Panc1 (cell line): ENCODE data around the gene HNF1B. TPM values are rescaled to one million over a fixed set of nuclear protein-coding genes. Genes with fewer than 3 reads are reported as not detected.

Experiments
- ATAC-seq: fragments of 200-7000 bp; cut with Tn5 transposase; 2 replicates; pipeline ENCODE4 v1.9.1; 2020; ENCODE audit warnings: mild to moderate bottlenecking, moderate library complexity
- BruUV-seq: library from RNA; stranded (reverse); fragments of 400-500 nt; replicated peaks from 2 replicates; lab custom pipeline; 2021; lab: Mats Ljungman, UMichigan
- CTCF ChIA-PET: fragments of 300-600 bp; sonication (Branson Sonifier 250); formaldehyde crosslinking; loops from one replicate; lab custom pipeline; 2022; ENCODE audit warnings: antibody characterized with exemption; lab: Charles Lee
- POLR2A ChIA-PET: fragments of 300-600 bp; sonication (Branson Sonifier 250); formaldehyde crosslinking; loops from one replicate; lab custom pipeline; 2022; ENCODE audit warnings: antibody characterized with exemption; lab: Charles Lee
- DNase-seq: peaks from one replicate; pipeline ENCODE4 v3.0.0-alpha.2; 2010; ENCODE audit warnings: low read depth, low spot score
- H3K27ac ChIP-seq: 2 replicates; pipeline ENCODE4 v1.5.1; 2011; ENCODE audit warnings: mild to moderate bottlenecking, low read length, inconsistent platforms
- H3K27me3 ChIP-seq: fragments of 200-500 bp; sonication (Bioruptor generic); 2 replicates; pipeline ENCODE4 v1.6.0; 2014; ENCODE audit warnings: low read length, inconsistent platforms; ENCODE audit not compliant: control insufficient read depth, insufficient read depth
- H3K36me3 ChIP-seq: fragments of 200-500 bp; sonication (Bioruptor generic); 2 replicates; pipeline ENCODE4 v1.5.1; 2014; ENCODE audit warnings: inconsistent platforms, mild to moderate bottlenecking, low read length, moderate library complexity; ENCODE audit not compliant: control insufficient read depth, insufficient read depth
- H3K4me1 ChIP-seq: 2 replicates; pipeline ENCODE4 v1.5.1; 2011; ENCODE audit warnings: inconsistent platforms, mild to moderate bottlenecking, low read length, moderate library complexity; ENCODE audit not compliant: control insufficient read depth, insufficient read depth
- H3K4me3 ChIP-seq, 2 experiments: 2 replicates each; pipeline ENCODE4 v1.5.1; 2011 to 2012; ENCODE audit warnings: low read depth in 2 of 2, low read length in 2 of 2, mild to moderate bottlenecking in 2 of 2, inconsistent platforms in 1 of 2, moderate library complexity in 1 of 2
- H3K9me3 ChIP-seq: fragments of 200-500 bp; sonication (Bioruptor generic); 2 replicates; pipeline ENCODE4 v1.5.1; 2014; ENCODE audit warnings: low read depth, mild to moderate bottlenecking, inconsistent platforms, low read length, moderate library complexity; ENCODE audit not compliant: control insufficient read depth, insufficient read depth
- POLR2AphosphoS5 ChIP-seq: IDR thresholded peaks from 2 replicates; pipeline ENCODE4 v1.6.1; 2012; ENCODE audit warnings: mild to moderate bottlenecking, low read depth, low read length, moderate library complexity
- REST ChIP-seq, 2 experiments: IDR thresholded peaks; 2 replicates each; pipeline ENCODE4 v1.6.1; 2011 to 2012; ENCODE audit warnings: low read depth in 2 of 2, control low read depth in 1 of 2, low read length in 1 of 2, mild to moderate bottlenecking in 1 of 2, moderate library complexity in 1 of 2; ENCODE audit not compliant: insufficient read depth in 1 of 2
- SIN3A ChIP-seq: IDR thresholded peaks from 2 replicates; pipeline ENCODE4 v1.6.1; 2012; ENCODE audit warnings: low read depth, mild to moderate bottlenecking, low read length, moderate library complexity, borderline replicate concordance; ENCODE audit not compliant: insufficient read depth
- TCF7L2 ChIP-seq: IDR thresholded peaks from 2 replicates; pipeline ENCODE4 v1.6.1; 2011; ENCODE audit warnings: mild to moderate bottlenecking, low read depth, low read length, inconsistent platforms
- in situ Hi-C: cut with HindIII; loops from 2 replicates; pipeline ENCODE4 v1.10.0; 2016; ENCODE audit warnings: low sequenced_read_pairs, low pct_unique_long_range_greater_than_20kb
- intact Hi-C: fragments of 100-400 bp; cut with micrococcal nuclease; formaldehyde crosslinking; loops from one replicate; pipeline ENCODE4 v1.10.0; 2022; ENCODE audit not compliant: unreplicated experiment
- total RNA-seq: library from RNA; stranded (reverse); gene quantifications from one replicate; pipeline ENCODE4 v1.2.1, GENCODE V29; 2021; ENCODE audit not compliant: unreplicated experiment
- TF ChIP-seq, protein P1 (sequence below): fragments of 450-650 bp; IDR thresholded peaks from 2 replicates; pipeline ENCODE4 v1.5.1; 2017; ENCODE audit warnings: mild to moderate bottlenecking

Gene HNF1B
- total RNA-seq, 1 experiment from 2014 or later: not detected

DNA sequence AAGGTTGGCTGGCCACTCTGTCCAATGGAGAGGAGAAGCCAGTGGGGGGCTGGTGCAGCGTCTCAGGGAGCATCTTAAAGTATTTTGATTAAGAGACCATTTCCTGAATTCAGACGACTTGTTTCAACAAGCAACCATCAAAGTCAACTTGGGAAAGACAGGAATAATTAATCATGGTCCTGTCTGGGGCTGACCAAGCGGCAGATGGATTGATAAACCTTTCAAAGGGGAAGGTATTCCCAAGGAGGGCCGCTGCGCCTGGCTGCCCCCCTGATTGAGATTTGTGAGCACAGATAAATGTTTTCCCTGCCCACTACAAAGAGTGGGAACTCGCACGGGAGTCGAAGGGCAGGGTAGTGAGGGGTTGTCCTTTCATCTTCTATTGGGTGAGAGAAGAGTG, 47.5 kb downstream of the HNF1B start:
- BruUV-seq: no TSS peak
- in situ Hi-C loops: no loop called here
- no peak for ATAC-seq
- intact Hi-C loops: no loop called here
- Histone ChIP-seq H3K9me3 (no peaks in the 10 kb centered on the region), H3K27me3 (no peaks in the 10 kb centered on the region), H3K27ac (no peak overlapping the region), H3K4me1 (no peaks in the 10 kb centered on the region), H3K4me3 (no peak overlapping the region), H3K36me3 (no peaks in the 10 kb centered on the region)
- DNase-seq: no peak
- TF ChIP-seq REST (IDR thresholded peaks at IDR 0.05; ENCODE audit: insufficient read depth in 1 of 2, low read depth in 2 of 2, low read length in 1 of 2) (no peak), SIN3A (no peak), POLR2AphosphoS5 (no peak), TCF7L2 (no peak)
- TF ChIP-seq, protein P1, sequence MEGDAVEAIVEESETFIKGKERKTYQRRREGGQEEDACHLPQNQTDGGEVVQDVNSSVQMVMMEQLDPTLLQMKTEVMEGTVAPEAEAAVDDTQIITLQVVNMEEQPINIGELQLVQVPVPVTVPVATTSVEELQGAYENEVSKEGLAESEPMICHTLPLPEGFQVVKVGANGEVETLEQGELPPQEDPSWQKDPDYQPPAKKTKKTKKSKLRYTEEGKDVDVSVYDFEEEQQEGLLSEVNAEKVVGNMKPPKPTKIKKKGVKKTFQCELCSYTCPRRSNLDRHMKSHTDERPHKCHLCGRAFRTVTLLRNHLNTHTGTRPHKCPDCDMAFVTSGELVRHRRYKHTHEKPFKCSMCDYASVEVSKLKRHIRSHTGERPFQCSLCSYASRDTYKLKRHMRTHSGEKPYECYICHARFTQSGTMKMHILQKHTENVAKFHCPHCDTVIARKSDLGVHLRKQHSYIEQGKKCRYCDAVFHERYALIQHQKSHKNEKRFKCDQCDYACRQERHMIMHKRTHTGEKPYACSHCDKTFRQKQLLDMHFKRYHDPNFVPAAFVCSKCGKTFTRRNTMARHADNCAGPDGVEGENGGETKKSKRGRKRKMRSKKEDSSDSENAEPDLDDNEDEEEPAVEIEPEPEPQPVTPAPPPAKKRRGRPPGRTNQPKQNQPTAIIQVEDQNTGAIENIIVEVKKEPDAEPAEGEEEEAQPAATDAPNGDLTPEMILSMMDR: no peak
- ChIA-PET CTCF (no interaction called here), POLR2A (no interaction called here)

DNA sequence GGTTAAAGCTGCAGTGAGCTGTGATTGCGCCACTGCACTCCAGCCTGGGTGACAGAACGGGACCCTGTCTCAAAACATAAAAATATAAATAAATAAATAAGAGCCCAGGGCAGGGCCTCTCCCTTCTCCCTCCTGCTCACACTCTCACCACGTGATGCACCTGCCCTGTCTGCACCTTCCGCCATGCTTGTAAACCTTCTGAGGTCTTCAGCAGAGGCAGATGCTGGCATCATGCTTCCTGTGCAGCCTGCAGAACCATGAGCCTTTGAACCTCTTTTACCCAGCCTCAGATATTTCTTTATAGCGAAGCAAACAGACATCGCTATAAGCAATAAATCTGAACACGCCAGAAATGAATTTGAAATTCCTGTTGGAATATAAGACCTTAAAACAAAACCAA, 48.5 kb downstream of the HNF1B start:
- CTCF ChIA-PET: no interaction called here
- Histone ChIP-seq H3K27me3 (no peaks in the 10 kb centered on the region), H3K4me1 (no peaks in the 10 kb centered on the region), H3K36me3 (no peaks in the 10 kb centered on the region), H3K4me3 (no peak overlapping the region), H3K9me3 (no peaks in the 10 kb centered on the region), H3K27ac (no peak overlapping the region)
- ATAC-seq (no peak), DNase-seq (no peak)
- TF ChIP-seq REST (IDR thresholded peaks at IDR 0.05; ENCODE audit: insufficient read depth in 1 of 2, low read depth in 2 of 2, low read length in 1 of 2): no peak
- POLR2A ChIA-PET: no interaction called here
- intact Hi-C loops (no loop called here), in situ Hi-C loops (no loop called here)
- BruUV-seq: no TSS peak
